ENCODE results near the gene FUT6. TPM values are rescaled to one million over a fixed set of nuclear protein-coding genes. Genes with fewer than 3 reads are reported as not detected.
A peak's percentile ranks its signal among the peaks of the same experiment; 100 is the strongest.

FUT6 gene
- total RNA-seq, 4 donors from 2014 or later: 40.6 to 160 (median 68.9) TPM

- no peak for DNase-seq
- 73 to 87% methylated on average over 3 of the region's 12 CpGs for WGBS, 2 donors
- Histone ChIP-seq H3K4me3 (no peak overlapping the region), H3K27ac (peak overlapping the region in 1 of 4 donors; percentile 33), H3K27me3 (peaks cover 0 to 24% (median 0%) of the 10 kb centered on the region in 4 donors), H3K36me3 (no peaks in the 10 kb centered on the region), H3K4me1 (peaks cover 0 to 7% (median 4%) of the 10 kb centered on the region in 3 donors), H3K9me3 (no peaks in the 10 kb centered on the region)
- TF ChIP-seq POLR2A (IDR thresholded peaks at IDR 0.05) (no peak), CTCF (IDR thresholded peaks at IDR 0.05) (no peak)
- intact Hi-C loops (cut with DNase I): no loop called here
These were observed 34.2 kb upstream of the FUT6 start for GRCh38 chr19:5873617-5874199.

- Histone ChIP-seq H3K9me3 (no peaks in the 10 kb centered on the region), H3K27me3 (no peaks in the 10 kb centered on the region), H3K4me1 (peaks cover 0 to 7% (median 4%) of the 10 kb centered on the region in 3 donors), H3K36me3 (no peaks in the 10 kb centered on the region), H3K4me3 (no peak overlapping the region), H3K27ac (peak overlapping the region in 1 of 4 donors; percentile 38)
- no peak for TF ChIP-seq CTCF (IDR thresholded peaks at IDR 0.05)
- no peak for TF ChIP-seq POLR2A (IDR thresholded peaks at IDR 0.05)
- intact Hi-C loops (cut with DNase I): no loop called here
- WGBS, 2 donors: 70 to 81% methylated on average over 12 of the region's 12 CpGs
- no peak for DNase-seq
These were observed 31.5 kb upstream of the FUT6 start for GRCh38 chr19:5870986-5871394.

GRCh38 chr19:5867201-5868136 lies 28.0 kb upstream of the FUT6 start:
- no peaks in the 10 kb centered on the region for H3K36me3 ChIP-seq
- WGBS, 2 donors: 51 to 59% methylated on average over 5 to 9 of the region's 31 CpGs
- peak overlapping the region in 1 of 4 donors; percentile 17 for H3K27ac ChIP-seq
- peaks cover 0 to 22% (median 0%) of the 10 kb centered on the region in 4 donors for H3K27me3 ChIP-seq
- H3K4me3 ChIP-seq: no peak overlapping the region
- no peak for DNase-seq
- intact Hi-C loops (cut with DNase I): no loop called here
- peaks cover 0 to 3% (median 0%) of the 10 kb centered on the region in 3 donors for H3K4me1 ChIP-seq
- TF ChIP-seq CTCF (IDR thresholded peaks at IDR 0.05): no peak
- TF ChIP-seq POLR2A (IDR thresholded peaks at IDR 0.05): no peak
- H3K9me3 ChIP-seq: no peaks in the 10 kb centered on the region

DNA sequence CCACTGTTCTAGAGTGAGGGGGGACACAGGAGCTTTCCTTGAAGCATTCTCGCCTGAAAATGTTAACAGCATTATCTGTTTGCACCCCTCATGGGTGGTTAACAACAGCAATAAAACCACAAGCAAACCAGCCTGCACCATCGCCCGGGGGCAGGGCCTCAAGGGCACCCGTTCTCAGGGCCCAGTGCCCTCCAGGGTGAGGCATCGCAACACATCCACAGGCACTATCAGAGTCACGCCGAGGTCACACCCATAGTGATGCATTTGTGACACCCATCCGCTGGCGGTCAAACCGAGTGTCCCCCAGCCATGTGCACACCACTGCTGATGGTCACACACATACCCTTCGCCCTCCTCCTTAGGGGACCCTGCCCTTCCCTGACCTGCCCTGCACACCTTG lies 26.3 kb upstream of the FUT6 start:
- TF ChIP-seq POLR2A (IDR thresholded peaks at IDR 0.05) (no peak), CTCF (IDR thresholded peaks at IDR 0.05) (no peak)
- Histone ChIP-seq H3K36me3 (no peaks in the 10 kb centered on the region), H3K27me3 (peaks cover 0 to 23% (median 0%) of the 10 kb centered on the region in 4 donors), H3K9me3 (no peaks in the 10 kb centered on the region), H3K4me1 (peaks cover 0 to 3% (median 0%) of the 10 kb centered on the region in 3 donors), H3K4me3 (no peak overlapping the region), H3K27ac (no peak overlapping the region)
- 81 to 86% methylated on average over 8 to 10 of the region's 11 CpGs for WGBS, 2 donors
- no peak for DNase-seq
- intact Hi-C loops (cut with DNase I): no loop called here

All from esophagus squamous epithelium (tissue), 5 donors.